Measurements from ENCODE around the gene REC114.
"Not testable (repeated sequence)": the region's sequence is repeated elsewhere in the genome, so short reads cannot be mapped to it uniquely, and the experiment has no call there.

The REC114 gene

GRCh38 chr15:73455876-73456275 lies 12.9 kb downstream of the REC114 start:
- no peak for DNase-seq (ENCODE audit: low spot score)

- DNase-seq (ENCODE audit: low spot score): no peak
These were observed 14.4 kb downstream of the REC114 start for GRCh38 chr15:73457334-73457733.

- DNase-seq (ENCODE audit: low spot score): no peak
These were observed 17.7 kb downstream of the REC114 start for GRCh38 chr15:73460662-73461061.

- DNase-seq (ENCODE audit: low spot score): no peak
These were observed 21.6 kb downstream of the REC114 start for GRCh38 chr15:73464602-73465001.

GRCh38 chr15:73467758-73468157 lies 24.8 kb downstream of the REC114 start:
- DNase-seq (ENCODE audit: low spot score): no peak

- no peak for DNase-seq (ENCODE audit: low spot score)
These were observed 31.8 kb downstream of the REC114 start for GRCh38 chr15:73474785-73475184.

- no peak for DNase-seq (ENCODE audit: low spot score)
These were observed 33.8 kb downstream of the REC114 start for GRCh38 chr15:73476704-73477216.

- DNase-seq (ENCODE audit: low spot score): no peak
These were observed 37.1 kb downstream of the REC114 start for GRCh38 chr15:73480050-73480449.

- DNase-seq (ENCODE audit: low spot score): no peak
These were observed 39.2 kb downstream of the REC114 start for GRCh38 chr15:73482166-73482565.

- DNase-seq (ENCODE audit: low spot score): no peak
These were observed 40.1 kb downstream of the REC114 start for GRCh38 chr15:73483053-73483452.

- no peak for DNase-seq (ENCODE audit: low spot score)
These were observed 42.4 kb downstream of the REC114 start for GRCh38 chr15:73485372-73485771.

- not testable (repeated sequence) for DNase-seq (ENCODE audit: low spot score)
These were observed 42.9 kb downstream of the REC114 start for GRCh38 chr15:73485885-73486284.

GRCh38 chr15:73488698-73489097 lies 45.7 kb downstream of the REC114 start:
- no peak for DNase-seq (ENCODE audit: low spot score)

- DNase-seq (ENCODE audit: low spot score): no peak
These were observed 51.0 kb downstream of the REC114 start for GRCh38 chr15:73493922-73494321.

- DNase-seq (ENCODE audit: low spot score): no peak
These were observed 52.2 kb downstream of the REC114 start for GRCh38 chr15:73495181-73495580.

GRCh38 chr15:73500696-73501095 lies 57.7 kb downstream of the REC114 start:
- no peak for DNase-seq (ENCODE audit: low spot score)

- DNase-seq (ENCODE audit: low spot score): no peak
These were observed 61.9 kb downstream of the REC114 start for GRCh38 chr15:73504885-73505284.

GRCh38 chr15:73515527-73515926 lies 72.6 kb downstream of the REC114 start:
- no peak for DNase-seq (ENCODE audit: low spot score)

GRCh38 chr15:73517566-73517965 lies 74.6 kb downstream of the REC114 start:
- no peak for DNase-seq (ENCODE audit: low spot score)

GRCh38 chr15:73518180-73518862 lies 75.4 kb downstream of the REC114 start:
- no peak for DNase-seq (ENCODE audit: low spot score)

- no peak for DNase-seq (ENCODE audit: low spot score)
These were observed 76.1 kb downstream of the REC114 start for GRCh38 chr15:73518876-73519733.

- DNase-seq (ENCODE audit: low spot score): no peak
These were observed 79.0 kb downstream of the REC114 start for GRCh38 chr15:73522011-73522410.

- no peak for DNase-seq (ENCODE audit: low spot score)
These were observed 82.0 kb downstream of the REC114 start for GRCh38 chr15:73524919-73525318.
